ENCODE results near the gene PDZD8. TPM values are rescaled to one million over a fixed set of nuclear protein-coding genes. Genes with fewer than 3 reads are reported as not detected.
A peak's percentile ranks its signal among the peaks of the same experiment; 100 is the strongest.

PDZD8 gene
- total RNA-seq, 1 donor from 2014 or later: 27.0 TPM

- DNase-seq (ENCODE audit: extremely low spot score in 2 of 2): peak in 1 of 2 donors; percentile 47
Observed at GRCh38 chr10:117257721-117258120, 117.5 kb downstream of the PDZD8 start.

GRCh38 chr10:117256910-117257309 is 118.3 kb downstream of the PDZD8 start:
- TF ChIP-seq POLR2A (IDR thresholded peaks at IDR 0.05): no peak
- TF ChIP-seq POLR2AphosphoS5 (IDR thresholded peaks at IDR 0.05; ENCODE audit: insufficient read depth in 1 of 2, low read depth in 1 of 2): no peak
- no peak for TF ChIP-seq CTCF (IDR thresholded peaks at IDR 0.05)

More at GRCh38 chr10:117257721-117258120, 117.5 kb downstream of the PDZD8 start:
- no peak for TF ChIP-seq POLR2AphosphoS5 (IDR thresholded peaks at IDR 0.05; ENCODE audit: insufficient read depth in 1 of 2, low read depth in 1 of 2)
- H3K4me1 ChIP-seq: no peaks in the 10 kb centered on the region
- intact Hi-C loops (cut with DNase I): no loop called here
- no peak overlapping the region for H3K27ac ChIP-seq
- no peak overlapping the region for H3K4me3 ChIP-seq
- no peaks in the 10 kb centered on the region for H3K9me3 ChIP-seq
- H3K27me3 ChIP-seq: no peaks in the 10 kb centered on the region
- H3K36me3 ChIP-seq: no peaks in the 10 kb centered on the region

DNA sequence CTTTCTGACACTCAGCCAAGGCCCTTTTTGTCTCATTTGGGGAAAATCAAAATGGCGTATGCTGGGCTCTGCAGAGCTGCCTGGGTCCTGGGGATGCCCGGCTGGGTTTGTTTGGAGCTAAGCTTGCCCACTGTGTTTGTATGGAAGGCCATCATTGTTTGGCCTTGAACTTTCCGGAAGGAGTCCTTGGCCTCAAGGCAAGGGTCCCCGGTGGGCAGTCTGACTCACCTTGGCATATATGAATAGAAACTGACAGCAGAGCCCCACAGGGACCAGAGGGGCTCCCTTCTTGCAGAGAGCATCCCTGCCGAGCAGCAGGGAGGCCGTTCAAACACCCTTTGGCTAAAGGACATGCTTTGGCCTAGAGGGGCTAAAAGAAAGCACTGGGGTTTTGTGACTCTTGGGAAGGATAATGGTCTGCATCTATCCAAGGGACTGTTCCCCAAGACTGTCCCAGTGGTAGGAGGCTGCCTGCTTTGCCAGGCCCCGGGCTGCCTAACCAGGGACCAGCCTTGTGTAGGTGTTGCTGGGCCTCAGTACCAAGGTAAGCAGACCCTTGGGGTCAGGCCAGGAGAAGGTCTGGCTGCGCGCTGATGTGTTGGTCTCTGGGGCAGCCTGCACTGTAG is 119.3 kb downstream of the PDZD8 start:
- Histone ChIP-seq H3K4me1 (peaks cover 4% of the 10 kb centered on the region), H3K36me3 (no peaks in the 10 kb centered on the region), H3K9me3 (no peaks in the 10 kb centered on the region), H3K27me3 (no peaks in the 10 kb centered on the region), H3K4me3 (no peak overlapping the region), H3K27ac (no peak overlapping the region)
- DNase-seq (ENCODE audit: extremely low spot score in 2 of 2): peak in 1 of 2 donors; percentile 56
- intact Hi-C loops (cut with DNase I): no loop called here
- no peak for TF ChIP-seq POLR2AphosphoS5 (IDR thresholded peaks at IDR 0.05; ENCODE audit: insufficient read depth in 1 of 2, low read depth in 1 of 2)
- no peak for TF ChIP-seq CTCF (IDR thresholded peaks at IDR 0.05)
- no peak for TF ChIP-seq POLR2A (IDR thresholded peaks at IDR 0.05)

More at GRCh38 chr10:117256910-117257309, 118.3 kb downstream of the PDZD8 start:
- Histone ChIP-seq H3K4me1 (no peaks in the 10 kb centered on the region), H3K36me3 (no peaks in the 10 kb centered on the region), H3K27ac (no peak overlapping the region), H3K9me3 (no peaks in the 10 kb centered on the region), H3K27me3 (no peaks in the 10 kb centered on the region), H3K4me3 (no peak overlapping the region)
- DNase-seq (ENCODE audit: extremely low spot score in 2 of 2): peak in 1 of 2 donors; percentile 25
- intact Hi-C loops (cut with DNase I): no loop called here

DNA sequence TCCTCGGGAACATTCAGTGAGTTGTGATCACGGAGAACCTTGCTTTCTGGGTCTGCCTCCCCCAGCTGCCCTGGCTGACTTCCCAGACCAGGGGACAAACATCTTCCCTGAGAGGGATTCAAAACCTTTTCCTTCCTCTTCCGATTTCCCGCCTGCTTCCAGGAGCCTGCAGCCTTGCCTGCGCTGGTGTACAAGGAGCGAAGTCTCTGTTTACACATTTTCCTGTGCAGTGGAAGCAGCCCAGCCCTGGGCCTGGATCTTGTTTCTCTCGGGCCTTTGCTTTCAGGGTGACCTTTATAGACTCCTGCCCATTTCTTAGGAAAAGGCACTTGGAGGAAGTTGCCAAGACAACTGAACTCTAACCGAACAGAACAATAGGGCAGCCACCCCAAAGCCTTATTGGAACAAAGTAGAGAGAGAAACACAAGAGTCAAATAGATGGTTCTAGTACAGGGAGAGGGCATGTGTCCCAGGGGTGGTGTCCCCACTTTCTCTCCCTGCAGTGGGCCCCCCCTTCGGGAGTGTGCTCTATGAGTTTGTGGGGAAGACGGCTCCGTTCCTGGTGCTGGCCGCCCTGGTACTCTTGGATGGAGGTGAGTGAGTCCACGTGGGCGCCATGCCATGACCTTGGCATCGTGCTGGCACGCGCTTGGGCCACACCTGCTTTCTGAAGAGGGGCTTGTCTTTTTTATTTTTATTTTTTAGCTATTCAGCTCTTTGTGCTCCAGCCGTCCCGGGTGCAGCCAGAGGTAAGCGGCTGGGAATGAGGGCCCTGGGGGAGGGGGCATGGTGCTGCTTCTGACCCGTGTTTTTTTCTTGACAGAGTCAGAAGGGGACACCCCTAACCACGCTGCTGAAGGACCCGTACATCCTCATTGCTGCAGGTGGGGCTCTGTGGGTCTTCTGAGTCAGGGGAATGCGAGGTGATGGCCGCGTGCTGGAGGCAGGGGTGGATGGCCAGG is 120.2 kb downstream of the PDZD8 start:
- DNase-seq (ENCODE audit: extremely low spot score in 2 of 2): peak in 1 of 2 donors; percentile 52
- peaks cover 8% of the 10 kb centered on the region for H3K4me1 ChIP-seq
- no peak overlapping the region for H3K27ac ChIP-seq
- no peaks in the 10 kb centered on the region for H3K27me3 ChIP-seq
- no peaks in the 10 kb centered on the region for H3K36me3 ChIP-seq
- no peak overlapping the region for H3K4me3 ChIP-seq
- intact Hi-C loops (cut with DNase I): no loop called here
- no peak for TF ChIP-seq POLR2AphosphoS5 (IDR thresholded peaks at IDR 0.05; ENCODE audit: insufficient read depth in 1 of 2, low read depth in 1 of 2)
- no peak for TF ChIP-seq CTCF (IDR thresholded peaks at IDR 0.05)
- TF ChIP-seq POLR2A (IDR thresholded peaks at IDR 0.05): no peak
- no peaks in the 10 kb centered on the region for H3K9me3 ChIP-seq

GRCh38 chr10:117254338-117254737 is 120.9 kb downstream of the PDZD8 start:
- Histone ChIP-seq H3K36me3 (no peaks in the 10 kb centered on the region), H3K27me3 (no peaks in the 10 kb centered on the region), H3K27ac (no peak overlapping the region), H3K4me3 (no peak overlapping the region), H3K9me3 (no peaks in the 10 kb centered on the region), H3K4me1 (peaks cover 14% of the 10 kb centered on the region)
- intact Hi-C loops (cut with DNase I): no loop called here
- DNase-seq (ENCODE audit: extremely low spot score in 2 of 2): peak in 1 of 2 donors; percentile 77
- TF ChIP-seq POLR2AphosphoS5 (IDR thresholded peaks at IDR 0.05; ENCODE audit: insufficient read depth in 1 of 2, low read depth in 1 of 2): no peak
- no peak for TF ChIP-seq CTCF (IDR thresholded peaks at IDR 0.05)
- no peak for TF ChIP-seq POLR2A (IDR thresholded peaks at IDR 0.05)
